ENCODE results near the gene FLNA. TPM values are rescaled to one million over a fixed set of nuclear protein-coding genes. Genes with fewer than 3 reads are reported as not detected.
A peak's percentile ranks its signal among the peaks of the same experiment; 100 is the strongest.
"Not testable (repeated sequence)": the region's sequence is repeated elsewhere in the genome, so short reads cannot be mapped to it uniquely, and the experiment has no call there.

Gene FLNA
- total RNA-seq, 1 donor, result 3,431 TPM

DNA sequence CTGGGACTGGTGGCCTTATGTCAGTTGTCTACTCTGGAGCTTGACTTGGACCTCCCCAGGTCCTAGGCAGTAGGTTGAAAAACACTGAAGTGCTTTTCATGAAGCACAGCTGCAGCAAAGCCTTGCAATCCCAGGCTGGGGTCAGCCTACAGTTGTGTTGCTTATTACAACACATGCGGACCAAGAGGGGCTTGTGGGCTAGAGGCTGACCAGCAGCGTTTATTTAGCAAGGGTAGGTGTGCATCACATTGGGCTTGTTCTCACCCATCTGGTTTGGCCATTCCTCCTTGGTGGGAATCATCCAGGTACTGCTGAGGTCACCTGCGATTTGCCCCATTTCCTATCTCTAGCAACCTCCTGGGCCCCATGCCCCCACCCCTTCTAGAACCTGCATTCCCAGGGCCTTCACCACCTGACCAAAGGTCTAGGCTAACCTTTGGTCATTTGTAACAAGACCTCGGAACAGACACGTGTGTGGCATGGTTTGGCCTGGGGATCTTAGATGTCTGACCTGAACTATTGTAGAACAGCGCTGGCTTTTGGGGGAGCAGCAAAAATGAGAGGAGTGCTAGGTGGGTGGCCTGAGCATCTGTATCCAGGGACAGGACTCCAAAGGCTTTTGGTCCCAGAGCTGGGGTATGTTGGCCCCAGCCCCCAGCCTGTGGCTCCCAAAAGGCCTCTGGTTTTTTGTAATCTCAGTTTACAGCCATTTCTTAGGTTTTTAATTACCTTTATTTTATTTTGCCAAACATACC is 26.8 kb upstream of the FLNA start:
- H3K4me3 ChIP-seq (ENCODE audit: insufficient read depth, low read length), result no peak overlapping the region
- no peak for DNase-seq (ENCODE audit: insufficient read length, low spot score, missing footprints)
- no peaks in the 10 kb centered on the region for H3K27me3 ChIP-seq (ENCODE audit: insufficient read depth, low read length)
- H3K4me1 ChIP-seq (ENCODE audit: insufficient read depth, low read length), result peaks cover 3% of the 10 kb centered on the region
- no peak overlapping the region for H2AFZ ChIP-seq (ENCODE audit: low read length)
- TF ChIP-seq, protein P1, sequence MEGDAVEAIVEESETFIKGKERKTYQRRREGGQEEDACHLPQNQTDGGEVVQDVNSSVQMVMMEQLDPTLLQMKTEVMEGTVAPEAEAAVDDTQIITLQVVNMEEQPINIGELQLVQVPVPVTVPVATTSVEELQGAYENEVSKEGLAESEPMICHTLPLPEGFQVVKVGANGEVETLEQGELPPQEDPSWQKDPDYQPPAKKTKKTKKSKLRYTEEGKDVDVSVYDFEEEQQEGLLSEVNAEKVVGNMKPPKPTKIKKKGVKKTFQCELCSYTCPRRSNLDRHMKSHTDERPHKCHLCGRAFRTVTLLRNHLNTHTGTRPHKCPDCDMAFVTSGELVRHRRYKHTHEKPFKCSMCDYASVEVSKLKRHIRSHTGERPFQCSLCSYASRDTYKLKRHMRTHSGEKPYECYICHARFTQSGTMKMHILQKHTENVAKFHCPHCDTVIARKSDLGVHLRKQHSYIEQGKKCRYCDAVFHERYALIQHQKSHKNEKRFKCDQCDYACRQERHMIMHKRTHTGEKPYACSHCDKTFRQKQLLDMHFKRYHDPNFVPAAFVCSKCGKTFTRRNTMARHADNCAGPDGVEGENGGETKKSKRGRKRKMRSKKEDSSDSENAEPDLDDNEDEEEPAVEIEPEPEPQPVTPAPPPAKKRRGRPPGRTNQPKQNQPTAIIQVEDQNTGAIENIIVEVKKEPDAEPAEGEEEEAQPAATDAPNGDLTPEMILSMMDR (IDR thresholded peaks at IDR 0.05; ENCODE audit: extremely low read depth, low read depth, low read length), result no peak
- H3K27ac ChIP-seq (ENCODE audit: low read depth, low read length), result no peak overlapping the region
- H3K36me3 ChIP-seq (ENCODE audit: insufficient read depth, low read length), result peaks cover 30% of the 10 kb centered on the region
- H3K79me2 ChIP-seq (ENCODE audit: insufficient read depth, low read length), result peaks cover 20% of the 10 kb centered on the region
- peaks cover 20% of the 10 kb centered on the region for H4K20me1 ChIP-seq (ENCODE audit: insufficient read depth, low read length)
- no peak overlapping the region for H3K4me2 ChIP-seq (ENCODE audit: insufficient read depth, low read length)
- H3K9me3 ChIP-seq (ENCODE audit: low read depth, low read length), result no peaks in the 10 kb centered on the region

DNA sequence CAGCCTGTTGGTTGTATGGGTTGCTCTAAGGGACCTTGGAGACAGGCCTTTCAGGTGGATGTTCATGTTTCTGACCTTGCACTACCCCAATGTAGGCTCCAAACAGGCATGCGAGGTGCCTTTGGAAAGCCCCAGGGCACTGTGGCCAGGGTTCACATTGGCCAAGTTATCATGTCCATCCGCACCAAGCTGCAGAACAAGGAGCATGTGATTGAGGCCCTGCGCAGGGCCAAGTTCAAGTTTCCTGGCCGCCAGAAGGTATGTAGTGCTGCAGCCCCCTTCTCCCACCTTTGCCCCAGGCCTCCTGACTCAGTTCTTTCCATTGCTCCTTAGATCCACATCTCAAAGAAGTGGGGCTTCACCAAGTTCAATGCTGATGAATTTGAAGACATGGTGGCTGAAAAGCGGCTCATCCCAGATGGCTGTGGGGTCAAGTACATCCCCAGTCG is 26.0 kb upstream of the FLNA start:
- not testable (repeated sequence) for H3K9me3 ChIP-seq (ENCODE audit: low read depth, low read length); DNase-seq (ENCODE audit: insufficient read length, low spot score, missing footprints); H3K4me1 ChIP-seq (ENCODE audit: insufficient read depth, low read length); H3K27me3 ChIP-seq (ENCODE audit: insufficient read depth, low read length); H3K27ac ChIP-seq (ENCODE audit: low read depth, low read length); H2AFZ ChIP-seq (ENCODE audit: low read length)
- Histone ChIP-seq H4K20me1 (ENCODE audit: insufficient read depth, low read length) (peaks cover 20% of the 10 kb centered on the region), H3K79me2 (ENCODE audit: insufficient read depth, low read length) (peaks cover 20% of the 10 kb centered on the region), H3K36me3 (ENCODE audit: insufficient read depth, low read length) (peaks cover 30% of the 10 kb centered on the region), H3K4me3 (ENCODE audit: insufficient read depth, low read length) (peak overlapping the region; percentile 79), H3K4me2 (ENCODE audit: insufficient read depth, low read length) (peak overlapping the region; percentile 85)

DNA sequence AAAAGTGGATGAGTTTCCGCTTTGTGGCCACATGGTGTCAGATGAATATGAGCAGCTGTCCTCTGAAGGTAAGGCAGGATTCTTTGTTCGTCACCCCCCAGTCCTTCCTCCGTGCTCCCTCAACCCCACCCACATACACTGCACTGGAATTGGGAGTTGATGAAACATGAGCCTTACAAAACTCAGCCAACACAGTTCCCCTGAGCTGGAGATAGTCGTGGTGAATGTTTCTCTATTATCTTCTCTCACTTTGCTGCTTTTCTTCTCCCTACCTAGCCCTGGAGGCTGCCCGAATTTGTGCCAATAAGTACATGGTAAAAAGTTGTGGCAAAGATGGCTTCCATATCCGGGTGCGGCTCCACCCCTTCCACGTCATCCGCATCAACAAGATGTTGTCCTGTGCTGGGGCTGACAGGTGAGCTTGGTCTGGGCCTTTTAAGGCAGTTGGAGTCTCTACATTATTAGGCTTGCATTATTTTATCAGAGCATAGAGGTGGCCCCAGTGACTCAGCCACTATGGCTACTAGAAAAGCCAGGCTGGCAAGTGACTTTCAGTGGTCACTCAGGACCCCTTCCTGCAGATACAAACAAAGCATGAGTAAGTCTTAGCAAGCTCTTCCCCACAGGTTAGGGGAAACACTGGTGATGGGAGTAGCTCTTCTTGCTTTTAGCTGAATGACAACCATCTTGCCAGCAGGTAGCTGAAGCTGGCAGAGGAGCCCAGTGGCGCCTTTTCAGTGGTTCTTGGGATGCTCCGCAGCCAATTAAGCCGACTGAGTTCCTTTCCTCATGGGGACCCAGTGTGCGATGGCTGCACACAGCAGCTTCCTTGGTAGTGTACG is 25.3 kb upstream of the FLNA start:
- H3K27me3 ChIP-seq (ENCODE audit: insufficient read depth, low read length), result no peaks in the 10 kb centered on the region
- peaks cover 20% of the 10 kb centered on the region for H3K79me2 ChIP-seq (ENCODE audit: insufficient read depth, low read length)
- peak; percentile 73 for DNase-seq (ENCODE audit: insufficient read length, low spot score, missing footprints)
- H3K36me3 ChIP-seq (ENCODE audit: insufficient read depth, low read length), result peaks cover 30% of the 10 kb centered on the region
- H2AFZ ChIP-seq (ENCODE audit: low read length), result no peak overlapping the region
- peaks cover 20% of the 10 kb centered on the region for H4K20me1 ChIP-seq (ENCODE audit: insufficient read depth, low read length)
- H3K27ac ChIP-seq (ENCODE audit: low read depth, low read length), result peak overlapping the region; percentile 87
- no peaks in the 10 kb centered on the region for H3K9me3 ChIP-seq (ENCODE audit: low read depth, low read length)
- TF ChIP-seq, protein P1 (IDR thresholded peaks at IDR 0.05; ENCODE audit: extremely low read depth, low read depth, low read length), result no peak
- peaks cover 3% of the 10 kb centered on the region for H3K4me1 ChIP-seq (ENCODE audit: insufficient read depth, low read length)
- H3K4me3 ChIP-seq (ENCODE audit: insufficient read depth, low read length), result peak overlapping the region; percentile 79
- H3K4me2 ChIP-seq (ENCODE audit: insufficient read depth, low read length), result peak overlapping the region; percentile 85

DNA sequence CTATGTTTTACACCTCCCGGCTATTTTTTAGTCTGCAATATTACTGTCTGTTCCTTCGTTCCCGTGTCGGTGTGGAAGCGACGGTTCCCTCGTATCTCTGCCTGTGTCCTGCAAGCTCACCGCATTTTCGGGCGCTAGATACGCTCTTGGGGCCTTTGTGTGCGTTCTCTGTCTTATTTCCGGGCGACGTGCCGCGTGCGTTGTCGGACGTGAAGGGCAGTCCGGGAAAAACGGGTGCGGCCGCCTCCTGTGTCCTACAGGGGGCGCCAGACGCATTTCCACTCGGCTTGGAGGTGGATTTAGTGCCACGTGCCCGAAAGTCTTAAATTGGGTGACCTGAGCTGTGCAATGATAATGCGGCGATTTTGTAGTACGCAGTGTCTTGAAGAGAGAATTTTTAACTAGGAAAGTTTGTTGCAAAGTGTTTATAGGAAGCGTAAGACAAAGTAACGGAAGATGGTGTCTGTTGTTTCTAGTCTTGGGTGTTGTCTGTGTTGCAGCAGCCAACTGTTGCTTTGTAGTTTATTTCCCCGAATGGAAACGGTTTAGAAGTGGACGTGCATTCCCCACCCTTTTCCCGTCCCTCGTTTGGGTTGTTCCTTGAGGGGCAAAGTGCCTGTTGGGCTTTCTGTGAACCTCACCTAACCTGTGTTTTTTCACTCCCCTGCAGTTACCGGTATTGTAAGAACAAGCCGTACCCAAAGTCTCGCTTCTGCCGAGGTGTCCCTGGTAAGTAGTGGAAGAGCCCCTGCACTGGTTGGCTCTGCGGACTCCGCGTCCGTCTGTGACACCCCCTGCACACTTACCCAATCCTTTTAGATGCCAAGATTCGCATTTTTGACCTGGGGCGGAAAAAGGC is 24.5 kb upstream of the FLNA start:
- Histone ChIP-seq H3K36me3 (ENCODE audit: insufficient read depth, low read length) (peaks cover 30% of the 10 kb centered on the region), H3K9me3 (ENCODE audit: low read depth, low read length) (no peaks in the 10 kb centered on the region), H3K4me1 (ENCODE audit: insufficient read depth, low read length) (peaks cover 3% of the 10 kb centered on the region), H3K79me2 (ENCODE audit: insufficient read depth, low read length) (peaks cover 20% of the 10 kb centered on the region), H4K20me1 (ENCODE audit: insufficient read depth, low read length) (peaks cover 20% of the 10 kb centered on the region), H2AFZ (ENCODE audit: low read length) (no peak overlapping the region), H3K27ac (ENCODE audit: low read depth, low read length) (peak overlapping the region; percentile 87), H3K27me3 (ENCODE audit: insufficient read depth, low read length) (no peaks in the 10 kb centered on the region), H3K4me3 (ENCODE audit: insufficient read depth, low read length) (peak overlapping the region; percentile 79), H3K4me2 (ENCODE audit: insufficient read depth, low read length) (peak overlapping the region; percentile 85)
- TF ChIP-seq, protein P1 (IDR thresholded peaks at IDR 0.05; ENCODE audit: extremely low read depth, low read depth, low read length), result peak; percentile 67
- peak; percentile 69 for DNase-seq (ENCODE audit: insufficient read length, low spot score, missing footprints)

Data from osteoblast (primary cell).